H1 (cell line): ENCODE results near the gene MBNL1. TPM values are rescaled to one million over a fixed set of nuclear protein-coding genes. Genes with fewer than 3 reads are reported as not detected.

Source experiments
- CEBPB ChIP-seq: IDR thresholded peaks from 2 replicates; pipeline ENCODE4 v1.6.1; 2012; ENCODE audit warnings: low read depth, low read length
- polyA plus RNA-seq, 7 experiments: library from polyadenylated mRNA; depleted of rRNA in 3 of 7; stranded (reverse) in 5 of 7; unstranded in 2 of 7; fragments of >200 nt in 5 of 7; fragments of 200-250 nt in 2 of 7; gene quantifications; 1 replicate in 5 of 7; 2 replicates in 1 of 7; 4 replicates in 1 of 7; pipeline versions ENCODE4 v1.2.1 to v1.2.3, GENCODE V29; 2011 to 2013; ENCODE audit warnings: missing spikeins in 2 of 7, mixed read lengths in 2 of 7
- total RNA-seq: library from RNA; stranded (reverse); fragmentation: NEBNext Ultra II Directional; extraction: Animal tissue kit (Norgen Biotek cat#: 25700); gene quantifications from 2 replicates; pipeline ENCODE4 v1.2.1, GENCODE V29; 2021

The MBNL1 gene
- total and polyA plus RNA-seq, 2 of the 8 experiments (the other 6 are each of a cell fraction or from before 2014, with no cell fraction given): 5.0 to 16.4 TPM

DNA sequence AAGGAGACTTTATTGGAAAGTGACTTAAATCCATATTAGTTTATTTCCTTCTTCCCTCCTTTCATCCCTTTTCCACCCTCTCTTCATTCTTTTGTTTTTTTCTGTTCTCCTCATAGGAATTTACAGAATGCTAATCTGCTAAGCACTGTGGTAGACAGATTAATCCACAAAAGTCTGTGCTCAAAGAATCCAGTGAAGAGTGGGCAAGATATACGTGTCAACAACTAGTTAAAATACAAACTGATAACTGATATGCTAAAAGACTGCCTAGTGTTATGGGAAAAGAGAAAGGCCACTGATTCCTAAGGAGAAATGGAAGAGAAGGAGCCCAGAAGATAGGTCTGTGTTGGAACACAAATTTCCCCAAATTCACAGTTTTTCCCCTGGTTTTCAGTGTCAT is 202.2 kb downstream of the MBNL1 start (continued):
- TF ChIP-seq CEBPB: no peak
